NK-92 treated with Interleukin-12 subunit alpha and Interleukin-12 subunit beta, amount 100 ng/mL, for 24 hours (cell line): ENCODE results near the gene PALLD.

Experiments
- DNase-seq: peaks from one replicate; lab custom pipeline; 2025; lab: John Stamatoyannopoulos, UW

Gene PALLD

DNA sequence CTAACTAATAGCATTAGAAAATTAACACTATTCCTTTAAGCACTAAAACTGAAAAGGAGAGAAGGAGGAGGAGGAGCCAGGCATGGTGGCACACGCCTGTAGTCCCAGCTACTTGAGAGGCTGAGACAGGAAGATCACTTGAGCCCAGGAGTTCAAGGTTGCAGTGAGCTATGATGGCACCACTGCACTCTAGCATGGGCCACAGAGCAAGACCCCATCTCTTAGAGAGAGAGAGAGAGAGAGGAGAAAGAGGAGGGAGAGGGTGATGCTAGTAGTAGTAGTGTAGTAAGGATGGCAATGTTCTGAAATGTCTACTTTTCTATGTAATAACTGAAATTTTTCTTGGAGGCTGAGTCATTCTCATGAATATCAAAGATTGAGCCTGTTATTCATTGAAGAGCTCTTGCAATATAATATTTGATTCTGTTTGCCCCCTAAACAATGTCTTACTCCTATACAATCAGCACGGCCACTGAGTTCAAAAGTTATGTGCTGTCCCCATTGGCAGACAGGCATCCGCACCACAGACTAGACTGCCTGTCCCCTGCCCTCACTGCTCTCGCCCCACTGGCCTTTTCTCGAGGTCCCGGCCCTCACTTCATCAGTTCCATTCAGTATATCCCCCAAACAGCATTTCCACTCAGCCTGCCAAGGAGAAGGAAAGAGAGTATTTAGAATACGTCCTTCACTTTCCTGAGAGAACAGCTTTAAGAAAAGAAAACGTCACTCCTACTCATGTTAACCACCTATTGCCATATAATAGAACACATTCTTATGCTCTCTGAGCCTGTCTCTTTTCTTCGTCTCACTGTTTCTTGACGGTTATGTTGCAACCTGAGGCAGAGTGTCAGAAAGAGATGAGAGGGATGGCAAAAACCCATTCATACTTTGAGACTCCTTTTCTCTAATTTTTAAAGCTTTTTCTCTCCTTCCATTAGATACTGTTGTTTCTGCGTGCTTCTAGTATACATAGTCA is 238.1 kb downstream of the PALLD start:
- no peak for DNase-seq

DNA sequence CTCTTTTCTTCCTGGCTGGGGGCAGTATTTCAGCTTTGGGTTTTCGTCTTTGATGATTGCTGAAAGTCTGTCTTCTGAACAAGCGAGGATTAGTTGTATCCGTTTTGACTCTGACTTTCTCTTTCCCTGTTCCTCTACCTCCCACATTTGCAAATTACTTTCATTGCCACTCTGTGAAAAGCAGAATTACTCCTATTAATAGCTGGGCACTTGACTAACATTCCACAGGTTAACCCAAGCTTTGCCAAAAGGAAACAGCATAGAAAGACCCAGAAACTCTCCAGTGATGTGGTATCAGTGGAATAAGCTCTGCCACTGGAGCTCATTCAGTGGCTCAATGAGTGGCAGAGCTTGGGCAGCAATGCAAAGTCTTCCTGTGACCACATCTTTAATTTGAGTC is 238.9 kb downstream of the PALLD start:
- no peak for DNase-seq

DNA sequence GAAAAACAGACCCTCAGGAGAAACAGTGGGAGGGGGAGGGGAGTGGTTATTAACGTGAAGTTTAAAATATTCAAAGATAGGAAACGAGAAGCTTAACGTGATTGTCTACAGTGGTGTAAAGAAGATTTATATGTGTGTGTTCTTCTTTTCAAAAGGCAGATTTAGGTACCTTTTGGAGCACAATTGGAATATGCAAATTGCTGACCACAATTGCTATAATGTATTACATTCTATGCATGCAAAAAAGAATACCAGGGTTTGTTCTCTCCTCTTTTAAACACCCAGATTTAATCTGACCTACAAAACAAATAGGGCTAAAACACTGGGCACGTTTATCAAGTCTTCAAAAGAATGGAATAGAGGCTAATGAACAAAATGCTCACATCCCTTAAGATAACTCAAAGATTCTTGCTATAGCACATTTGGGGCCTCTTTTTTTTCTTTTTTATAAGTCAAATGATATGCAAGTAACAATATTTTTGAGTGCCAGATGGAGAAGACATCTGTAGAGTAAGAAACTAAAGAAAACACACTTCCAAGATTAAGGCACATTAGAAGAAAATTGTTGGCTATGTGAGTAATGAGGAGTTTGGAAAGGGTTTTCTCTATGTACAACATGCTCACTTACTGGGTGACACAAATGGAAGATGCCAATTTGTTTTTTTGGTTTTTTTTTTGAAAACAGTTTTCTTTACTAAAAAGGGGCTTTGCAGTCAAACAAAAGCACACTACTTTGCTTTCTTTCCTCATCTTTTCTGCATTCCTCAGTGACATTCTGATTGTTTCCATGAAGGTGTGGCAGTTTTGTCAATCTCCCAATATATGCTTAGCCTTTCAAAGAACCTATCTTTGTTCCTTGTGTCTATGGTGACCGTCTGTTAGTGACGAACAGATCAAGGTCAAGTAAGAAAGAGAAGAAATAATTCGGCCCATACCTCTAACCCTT is 240.3 kb downstream of the PALLD start:
- DNase-seq: no peak

DNA sequence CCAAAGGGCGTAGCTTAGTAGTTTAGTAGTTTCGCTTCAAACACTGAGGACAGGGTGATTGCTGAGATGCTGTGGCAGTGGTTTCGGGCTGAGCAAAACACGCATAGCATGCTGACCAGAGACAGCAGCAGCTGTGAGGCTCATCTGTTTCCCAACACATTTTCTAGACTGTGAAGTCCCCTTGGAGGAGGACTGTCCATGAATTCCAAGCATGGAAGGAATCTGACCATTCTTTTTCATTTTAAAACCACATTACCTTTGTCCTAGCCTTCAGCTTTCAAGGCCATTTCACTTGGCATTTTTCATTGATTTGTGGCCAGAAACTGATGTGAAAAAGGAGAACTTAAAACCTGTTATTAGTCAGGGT is 240.9 kb downstream of the PALLD start:
- DNase-seq: no peak

DNA sequence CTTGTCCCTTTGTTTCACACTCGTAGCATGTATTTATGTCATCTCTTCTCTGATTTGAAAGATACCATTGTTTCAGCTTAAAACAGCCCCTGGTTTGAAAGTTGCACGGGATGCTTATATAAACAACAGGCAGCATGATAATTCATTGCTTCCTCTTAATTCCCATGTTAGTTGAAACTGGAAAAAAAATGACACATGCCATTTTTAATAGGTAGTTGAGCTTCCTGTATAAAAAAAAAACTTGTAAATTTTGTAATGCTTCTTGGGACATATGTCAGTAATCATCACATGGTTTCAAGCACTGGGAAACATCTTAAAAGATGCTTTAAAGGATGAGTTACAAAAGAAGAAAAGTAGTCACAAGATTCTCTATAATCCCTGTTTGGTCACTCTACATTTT is 243.0 kb downstream of the PALLD start:
- no peak for DNase-seq

DNA sequence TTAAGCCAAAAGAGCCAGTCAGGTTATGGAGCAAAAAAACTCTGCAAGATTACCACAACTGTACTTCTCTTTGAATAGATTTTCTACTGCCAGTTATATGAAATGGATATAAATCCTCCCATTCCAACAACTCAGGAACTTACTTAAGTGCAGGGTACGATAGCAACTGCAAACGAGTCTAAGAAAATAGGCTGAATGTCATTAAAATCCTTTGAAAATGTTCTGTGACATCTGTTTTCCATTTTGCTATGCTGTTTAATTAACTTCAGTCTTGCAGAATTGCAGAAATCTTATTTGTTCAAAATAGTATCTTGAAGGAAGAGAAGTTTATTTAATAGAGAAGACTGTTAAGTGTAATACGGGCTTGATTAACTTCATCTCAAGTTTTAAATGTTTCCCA is 243.8 kb downstream of the PALLD start:
- DNase-seq: no peak

DNA sequence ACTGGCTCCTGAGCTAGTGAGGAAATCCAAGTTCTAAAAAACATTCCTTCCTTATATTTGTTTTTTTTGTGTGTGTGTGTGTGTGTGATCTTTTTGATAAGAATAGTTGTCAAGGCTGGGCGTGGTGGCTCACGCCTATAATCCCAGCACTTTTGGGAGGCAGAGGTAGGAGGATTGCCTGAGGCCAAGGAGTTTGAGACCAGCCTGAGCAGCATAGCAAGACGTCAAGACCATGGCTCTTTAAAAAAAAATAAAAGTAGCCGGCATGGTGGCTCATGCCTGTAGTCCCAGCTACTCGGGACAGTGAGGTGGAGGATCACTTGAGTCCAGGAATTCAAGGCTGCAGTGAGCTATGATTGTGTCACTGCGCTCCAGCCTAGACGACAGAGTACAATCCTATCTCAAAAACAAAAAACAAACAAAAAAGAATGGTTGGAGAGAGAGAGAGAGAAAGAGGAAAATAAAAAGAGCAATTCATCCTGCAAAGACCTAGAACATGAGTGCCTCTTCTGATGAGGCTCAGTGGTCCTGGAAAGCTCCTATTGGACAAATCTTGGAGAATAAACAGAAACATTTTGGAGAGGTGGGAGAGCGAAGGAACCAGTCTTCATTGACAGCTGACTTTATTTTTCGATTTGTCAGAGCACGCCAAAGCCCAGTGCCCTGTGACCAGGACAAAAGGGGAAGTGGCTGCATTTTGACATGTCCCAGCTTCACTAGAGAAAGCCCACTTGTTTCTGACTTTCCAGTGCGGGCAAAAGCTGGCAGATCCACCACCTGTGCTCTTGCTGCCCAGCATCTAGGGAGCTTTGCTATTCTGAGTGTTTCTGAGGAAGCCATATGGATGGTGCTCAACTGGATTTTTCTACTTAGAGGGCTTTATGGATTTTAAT is 244.7 kb downstream of the PALLD start:
- no peak for DNase-seq

DNA sequence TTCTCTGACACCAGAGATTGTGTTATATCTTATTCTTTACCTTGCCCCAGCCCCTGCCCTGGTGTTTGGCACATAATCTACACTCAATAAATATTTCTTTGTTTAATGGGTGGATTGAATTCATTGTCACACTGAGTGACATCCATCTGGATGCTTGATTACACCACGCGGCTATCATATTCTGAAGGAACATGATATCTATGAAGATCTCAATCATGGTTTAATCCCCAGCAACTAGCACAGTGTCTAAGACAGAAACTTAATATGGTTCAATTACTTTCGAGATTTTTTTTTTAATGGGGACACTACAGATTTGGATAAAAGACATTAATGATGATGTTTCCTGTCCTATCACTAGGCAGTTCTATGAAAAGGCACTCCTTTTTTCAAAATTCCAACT is 246.3 kb downstream of the PALLD start:
- no peak for DNase-seq

DNA sequence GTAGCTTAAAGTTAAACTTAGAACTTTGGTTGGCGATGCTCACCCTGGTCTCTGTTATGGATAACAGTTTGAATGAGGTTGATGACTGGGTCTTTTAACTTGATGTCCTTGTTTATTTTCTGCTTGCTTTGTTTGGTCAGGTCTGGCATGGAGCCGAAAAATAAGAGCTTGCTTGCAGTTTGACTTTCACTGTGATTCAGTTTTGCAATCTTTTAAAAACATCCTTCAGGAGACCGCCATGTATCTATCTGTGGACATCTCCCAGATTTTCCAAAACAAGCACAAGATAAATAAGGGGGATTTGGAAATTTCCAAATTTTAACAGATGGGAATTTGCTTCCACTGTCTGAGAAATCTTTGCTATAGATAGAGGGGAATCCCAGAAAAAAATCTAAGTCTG is 246.7 kb downstream of the PALLD start:
- no peak for DNase-seq

DNA sequence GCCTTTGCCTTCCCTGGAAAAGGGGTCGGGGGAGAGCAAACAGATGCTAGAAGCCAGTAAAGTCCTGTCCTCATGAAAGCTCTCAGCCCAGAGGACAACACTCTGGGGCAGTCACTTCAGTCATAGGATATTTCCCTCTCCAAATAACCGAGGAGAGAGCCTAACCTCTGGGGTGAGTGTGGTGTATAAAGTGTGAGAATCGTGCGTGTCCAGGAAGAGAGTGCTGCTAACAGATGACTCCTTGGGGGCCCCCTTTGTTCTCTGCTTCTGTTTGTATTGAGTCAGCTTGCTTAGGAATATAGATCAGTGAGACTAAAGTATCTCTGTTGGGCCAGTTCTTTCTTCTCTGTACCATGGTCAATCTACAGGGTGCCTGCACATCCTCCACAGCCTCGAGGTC is 247.2 kb downstream of the PALLD start:
- DNase-seq: no peak

DNA sequence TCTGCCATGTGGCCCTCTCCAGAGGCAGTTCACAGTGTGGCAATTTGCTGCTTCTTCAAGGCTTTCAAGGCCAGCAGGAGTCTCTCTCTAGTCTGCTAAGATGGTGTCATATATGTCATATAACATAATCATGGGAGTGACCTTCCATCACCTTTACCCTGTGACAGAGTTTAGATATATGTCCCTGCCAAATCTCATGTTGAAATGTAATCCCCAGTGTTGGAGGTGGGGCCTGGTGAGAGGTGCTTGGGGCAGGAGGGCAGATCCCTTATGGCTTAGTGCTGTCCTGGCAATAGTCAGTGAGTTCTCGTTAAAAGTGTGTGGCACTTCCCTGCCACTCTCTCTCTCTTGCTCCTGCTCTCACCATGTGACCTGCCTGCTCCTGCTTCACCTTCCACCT is 252.0 kb downstream of the PALLD start:
- DNase-seq: no peak

DNA sequence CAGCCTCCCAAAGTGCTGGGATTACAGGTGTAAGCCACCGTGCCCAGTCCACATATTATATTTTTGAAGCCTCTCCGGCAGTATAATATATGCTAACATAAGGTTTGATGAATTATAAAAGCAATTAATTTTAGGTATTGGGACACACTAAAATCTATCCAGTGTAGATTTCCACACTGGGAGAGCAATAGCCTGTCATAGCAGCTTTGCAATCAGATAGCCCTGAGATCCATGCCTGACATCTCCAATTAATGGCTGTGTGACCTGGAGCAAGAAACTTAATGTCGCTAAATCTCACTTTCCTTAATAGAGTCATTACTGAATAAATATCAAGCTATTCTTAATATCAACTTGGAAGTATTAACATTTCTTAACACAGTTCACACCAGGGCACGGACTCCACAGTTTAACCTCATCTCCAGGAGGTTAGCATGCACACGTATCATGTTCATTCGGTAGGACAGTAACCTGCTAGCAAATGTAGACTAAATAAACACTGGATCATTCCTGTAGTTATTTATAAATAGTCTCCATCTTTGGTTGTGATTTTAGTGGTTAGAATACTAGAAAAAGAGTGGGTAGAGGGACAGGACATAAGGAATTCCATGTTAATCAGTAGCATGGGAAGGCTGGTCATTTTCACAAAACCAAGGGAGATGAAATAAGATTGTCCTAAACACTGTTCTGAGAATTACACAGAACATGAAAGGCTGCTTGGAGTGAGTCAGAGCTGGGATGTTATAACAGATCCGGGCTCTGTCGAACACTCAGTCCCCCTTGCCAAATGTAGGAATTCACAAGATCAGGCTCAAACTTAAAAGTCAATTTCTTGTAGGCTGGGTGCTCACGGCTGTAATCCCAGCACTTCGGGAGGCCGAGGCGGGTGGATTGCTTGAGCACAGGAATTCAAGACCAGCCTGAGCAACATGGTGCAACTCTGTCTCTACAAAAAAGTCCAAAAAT is 254.7 kb downstream of the PALLD start:
- no peak for DNase-seq

DNA sequence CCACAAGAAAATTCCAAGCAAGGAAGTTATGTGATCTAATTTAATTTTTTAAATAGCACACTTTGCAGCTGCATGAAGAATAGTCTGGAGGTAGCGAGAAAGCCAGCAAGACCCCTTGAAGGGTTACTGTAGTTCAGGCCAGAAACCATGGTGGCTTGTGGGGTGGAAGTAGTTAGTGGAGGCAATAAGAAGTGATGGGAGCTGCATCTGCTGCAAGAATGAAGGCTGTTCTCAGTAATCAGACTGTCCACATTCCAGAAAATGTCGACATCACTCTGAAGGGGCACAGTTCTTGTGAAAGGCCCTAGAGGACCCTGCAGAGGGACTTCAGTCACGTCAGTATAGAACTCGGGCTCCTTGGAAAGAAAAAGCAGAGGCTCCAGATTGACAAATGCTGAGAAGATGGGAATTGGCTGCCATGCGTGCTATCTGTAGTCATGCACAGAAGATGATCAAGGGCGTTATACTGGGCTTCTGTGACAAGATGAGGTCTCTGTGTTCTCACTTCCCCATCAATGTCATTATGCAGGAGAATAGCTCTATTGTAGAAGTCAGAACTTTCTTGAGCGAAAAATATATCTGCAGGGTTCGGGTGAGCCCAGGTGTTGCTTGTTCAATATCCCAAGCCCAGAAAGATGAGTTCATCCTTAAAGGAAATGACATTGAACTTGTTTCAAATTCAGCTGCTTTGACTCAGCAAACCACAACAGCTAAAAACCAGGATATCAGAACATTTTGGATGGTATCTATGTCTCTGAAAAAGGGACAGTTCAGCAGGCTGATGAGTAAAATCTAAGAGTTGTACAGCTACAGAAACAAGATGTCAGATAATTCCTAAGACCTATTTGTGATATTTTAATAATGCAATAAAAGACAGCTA is 259.0 kb downstream of the PALLD start:
- DNase-seq: no peak

DNA sequence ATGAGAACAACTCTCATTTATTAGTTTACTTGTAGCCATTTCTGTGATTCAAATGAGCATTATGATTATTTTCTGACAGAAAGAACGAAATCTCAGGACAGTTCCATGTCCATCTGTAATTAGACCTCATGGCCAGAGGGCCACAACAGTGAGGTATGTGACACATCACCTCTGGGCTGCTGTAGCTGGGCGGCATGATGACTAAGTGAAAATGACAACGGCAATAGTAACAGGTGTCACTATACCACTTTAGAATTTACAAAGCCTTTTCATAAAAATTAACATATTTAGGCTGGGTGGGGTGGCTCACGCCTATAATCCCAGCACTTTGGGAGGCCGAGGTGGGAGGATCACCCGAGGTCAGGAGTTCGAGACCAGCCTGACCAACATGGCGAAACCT is 260.6 kb downstream of the PALLD start:
- DNase-seq: no peak

DNA sequence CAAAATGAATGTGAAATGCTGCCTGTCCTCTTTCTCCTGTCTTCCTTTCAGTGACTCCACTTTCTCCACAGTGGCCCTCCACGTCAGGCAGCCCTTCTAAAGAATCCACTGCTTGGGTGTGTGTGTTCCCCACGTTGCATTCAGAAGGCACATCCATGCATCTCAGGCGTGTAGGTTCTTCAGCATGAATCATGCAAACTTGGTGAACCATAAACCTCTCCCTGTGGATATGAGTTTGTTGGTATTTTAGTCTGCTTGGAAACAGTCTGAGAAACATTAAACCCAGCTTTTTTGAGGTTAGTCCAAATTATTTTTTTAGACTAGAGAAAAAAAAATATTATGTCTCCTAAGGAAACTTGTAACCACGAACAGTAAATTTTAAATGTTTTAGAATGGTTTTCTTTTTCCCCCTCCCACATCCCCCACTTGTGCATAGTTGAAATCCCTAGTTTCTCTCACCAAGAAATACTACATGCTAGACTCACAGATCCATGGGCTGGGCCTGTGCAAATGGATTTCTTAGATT is 261.6 kb downstream of the PALLD start:
- no peak for DNase-seq

DNA sequence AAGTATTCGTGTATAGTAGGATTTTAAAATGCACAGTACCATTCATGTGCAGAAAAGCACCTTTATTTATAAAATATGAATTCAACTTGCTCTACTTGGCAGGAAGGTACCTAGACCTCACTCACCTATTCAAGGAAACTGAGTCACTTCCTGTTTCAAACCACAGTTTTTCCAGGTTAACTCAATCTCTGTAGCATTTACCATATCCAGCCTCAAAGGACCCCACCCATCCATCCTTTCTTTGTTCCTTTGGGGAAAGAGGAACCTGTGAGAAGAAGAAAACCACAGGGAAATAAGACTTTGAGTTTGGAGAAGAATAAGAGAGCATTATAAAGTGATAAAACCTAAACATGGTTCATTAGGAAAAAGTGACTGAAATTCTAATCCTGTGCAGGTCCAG is 262.5 kb downstream of the PALLD start:
- DNase-seq: no peak

DNA sequence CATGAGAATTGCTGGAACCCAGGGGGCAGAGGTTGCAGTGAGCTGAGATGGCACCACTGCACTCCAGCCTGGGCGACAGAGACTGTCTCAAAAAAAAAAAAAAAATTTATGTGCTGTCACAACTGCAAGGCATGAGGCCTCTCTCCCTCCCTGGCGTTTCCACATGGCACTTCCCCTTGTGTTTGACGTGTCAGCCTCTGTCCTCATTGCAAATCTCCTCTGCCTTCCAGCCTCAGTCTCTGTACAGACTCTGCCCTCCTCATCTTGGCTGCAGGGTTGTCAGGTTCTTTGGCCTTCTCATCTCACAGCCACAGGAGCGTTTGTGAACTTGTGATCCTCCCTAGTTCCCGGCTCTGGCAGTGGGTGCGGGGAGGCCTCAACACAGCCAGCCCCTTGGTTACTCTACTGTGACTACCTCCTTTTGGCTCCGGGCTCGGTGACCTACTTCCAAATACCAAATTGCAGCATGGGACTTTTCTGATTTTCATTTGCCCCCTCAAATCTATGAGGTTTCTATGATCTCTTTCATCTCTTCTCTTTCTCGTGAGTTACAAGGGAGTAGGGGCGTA is 263.2 kb downstream of the PALLD start:
- no peak for DNase-seq

DNA sequence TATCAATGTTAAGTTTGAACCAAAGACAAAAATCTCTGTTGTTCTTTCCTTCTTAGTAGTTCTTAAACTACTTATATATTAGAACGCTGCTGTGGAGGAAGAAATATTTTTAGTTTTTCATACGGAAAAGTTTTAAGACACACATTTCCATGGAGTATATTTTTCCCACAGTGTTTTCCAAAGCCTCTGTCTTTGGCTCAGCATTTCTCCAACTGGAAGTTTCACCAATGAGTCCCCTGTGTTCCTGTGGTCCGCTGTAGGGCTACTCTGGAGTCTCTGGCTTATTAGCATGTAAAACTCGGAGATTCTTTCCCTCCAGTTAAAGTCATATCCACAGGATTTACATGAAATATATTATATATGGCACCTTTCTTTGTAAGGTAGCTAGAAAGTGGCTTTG is 264.2 kb downstream of the PALLD start:
- no peak for DNase-seq

DNA sequence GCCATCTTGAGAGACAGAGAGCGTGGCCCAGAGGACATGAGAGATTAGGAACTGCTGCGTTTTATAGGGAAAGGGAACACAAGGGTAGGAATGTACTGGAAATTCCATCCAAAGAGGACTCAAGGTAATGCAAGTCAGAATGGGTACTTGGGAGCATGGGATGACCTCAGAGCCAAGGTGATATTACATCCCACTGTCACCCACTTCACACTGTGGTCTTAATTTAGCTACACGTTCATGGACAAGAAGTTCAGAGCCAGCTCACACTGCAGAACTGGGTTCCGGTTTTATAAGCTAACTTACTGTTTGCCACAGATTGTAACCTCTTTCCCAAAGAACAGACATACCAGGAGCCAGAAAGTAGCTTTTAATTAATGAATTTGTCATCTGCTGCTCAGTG is 268.5 kb downstream of the PALLD start:
- DNase-seq: no peak
